HPDE6-E6E7 (cell line): Measurements from ENCODE around the gene SOX5.

Experiments
- DNase-seq: peaks from one replicate; pipeline ENCODE4 v3.0.0; 2011; ENCODE audit warnings: missing footprints; ENCODE audit errors: extremely low spot score

Gene SOX5

GRCh38 chr12:23686095-23686494, 263.4 kb downstream of the SOX5 start:
- DNase-seq: no peak

- no peak for DNase-seq
These were observed 265.3 kb downstream of the SOX5 start for GRCh38 chr12:23684121-23684520.

- no peak for DNase-seq
These were observed 268.2 kb downstream of the SOX5 start for GRCh38 chr12:23681237-23681636.

- no peak for DNase-seq
These were observed 275.4 kb downstream of the SOX5 start for GRCh38 chr12:23674064-23674463.

GRCh38 chr12:23671881-23672280, 277.6 kb downstream of the SOX5 start:
- no peak for DNase-seq

- no peak for DNase-seq
These were observed 278.8 kb downstream of the SOX5 start for GRCh38 chr12:23670684-23671083.

GRCh38 chr12:23669691-23670090, 279.8 kb downstream of the SOX5 start:
- DNase-seq: no peak

- DNase-seq: no peak
These were observed 282.6 kb downstream of the SOX5 start for GRCh38 chr12:23666866-23667265.

- no peak for DNase-seq
These were observed 286.5 kb downstream of the SOX5 start for GRCh38 chr12:23662966-23663365.

GRCh38 chr12:23659131-23659530, 290.3 kb downstream of the SOX5 start:
- no peak for DNase-seq

GRCh38 chr12:23657598-23657997, 291.9 kb downstream of the SOX5 start:
- DNase-seq: no peak

- no peak for DNase-seq
These were observed 293.6 kb downstream of the SOX5 start for GRCh38 chr12:23655884-23656283.

GRCh38 chr12:23655112-23655511, 294.4 kb downstream of the SOX5 start:
- no peak for DNase-seq

- no peak for DNase-seq
These were observed 300.9 kb downstream of the SOX5 start for GRCh38 chr12:23648546-23648945.

GRCh38 chr12:23640754-23641153, 308.7 kb downstream of the SOX5 start:
- DNase-seq: no peak

GRCh38 chr12:23634344-23634743, 315.1 kb downstream of the SOX5 start:
- DNase-seq: no peak

- no peak for DNase-seq
These were observed 317.6 kb downstream of the SOX5 start for GRCh38 chr12:23631786-23632377.

GRCh38 chr12:23630524-23630923, 318.9 kb downstream of the SOX5 start:
- no peak for DNase-seq

GRCh38 chr12:23628806-23629205, 320.7 kb downstream of the SOX5 start:
- DNase-seq: no peak

GRCh38 chr12:23626791-23627190, 322.7 kb downstream of the SOX5 start:
- DNase-seq: no peak

- no peak for DNase-seq
These were observed 327.6 kb downstream of the SOX5 start for GRCh38 chr12:23621900-23622299.

GRCh38 chr12:23618718-23619117, 330.8 kb downstream of the SOX5 start:
- no peak for DNase-seq

GRCh38 chr12:23617749-23618148, 331.7 kb downstream of the SOX5 start:
- no peak for DNase-seq

GRCh38 chr12:23614280-23614679, 335.2 kb downstream of the SOX5 start:
- DNase-seq: no peak
